Stimulated activated CD8-positive, alpha-beta memory T cell treated with anti-CD3 and anti-CD28 coated beads, Interleukin-7, amount 100 ng/mL, for 4 hours (primary cell): ENCODE data around the gene FAAH.

Experiments
- DNase-seq, 2 donors: peaks; one replicate each; pipeline ENCODE4 v3.0.0-alpha.2; 2020; ENCODE audit warnings: low read depth in 2 of 2

The FAAH gene

GRCh38 chr1:46401154-46401913 lies 7.2 kb downstream of the FAAH start:
- DNase-seq = no peak

GRCh38 chr1:46401964-46402626 lies 8.0 kb downstream of the FAAH start:
- DNase-seq = no peak

GRCh38 chr1:46403916-46404315 lies 9.8 kb downstream of the FAAH start:
- no peak for DNase-seq

GRCh38 chr1:46404482-46405196 lies 10.5 kb downstream of the FAAH start:
- no peak for DNase-seq

- no peak for DNase-seq
These were observed 11.1 kb downstream of the FAAH start for GRCh38 chr1:46405197-46405555.

GRCh38 chr1:46405724-46406123 lies 11.6 kb downstream of the FAAH start:
- DNase-seq = no peak

GRCh38 chr1:46406881-46407608 lies 12.9 kb downstream of the FAAH start:
- no peak for DNase-seq

- DNase-seq = no peak
These were observed 13.5 kb downstream of the FAAH start for GRCh38 chr1:46407636-46408035.

- no peak for DNase-seq
These were observed 14.4 kb downstream of the FAAH start for GRCh38 chr1:46408356-46409062.

- no peak for DNase-seq
These were observed 14.9 kb downstream of the FAAH start for GRCh38 chr1:46409063-46409372.

- DNase-seq = no peak
These were observed 16.3 kb downstream of the FAAH start for GRCh38 chr1:46410156-46411009.

- DNase-seq = no peak
These were observed 16.9 kb downstream of the FAAH start for GRCh38 chr1:46411010-46411405.

GRCh38 chr1:46411601-46412341 lies 17.7 kb downstream of the FAAH start:
- DNase-seq = no peak

- no peak for DNase-seq
These were observed 18.9 kb downstream of the FAAH start for GRCh38 chr1:46412893-46413595.

- no peak for DNase-seq
These were observed 19.5 kb downstream of the FAAH start for GRCh38 chr1:46413596-46413985.

- DNase-seq = no peak
These were observed 21.4 kb downstream of the FAAH start for GRCh38 chr1:46415514-46415913.

- DNase-seq = no peak
These were observed 24.9 kb downstream of the FAAH start for GRCh38 chr1:46418976-46419375.

GRCh38 chr1:46420533-46420915 lies 26.4 kb downstream of the FAAH start:
- no peak for DNase-seq

GRCh38 chr1:46421739-46422138 lies 27.6 kb downstream of the FAAH start:
- no peak for DNase-seq
